ENCODE results near the gene TARM1.
A peak's percentile ranks its signal among the peaks of the same experiment; 100 is the strongest.
"Not testable (repeated sequence)": the region's sequence is repeated elsewhere in the genome, so short reads cannot be mapped to it uniquely, and the experiment has no call there.

TARM1 gene

GRCh38 chr19:54042989-54043388, 38.2 kb downstream of the TARM1 start:
- Mint-ChIP-seq H3K4me3 (no peak overlapping the region), H3K27ac (ENCODE audit: low read depth) (no peak overlapping the region), H3K27me3 (peaks cover 33% of the 10 kb centered on the region), H3K36me3 (ENCODE audit: insufficient read depth) (no peaks in the 10 kb centered on the region), H3K9me3 (no peaks in the 10 kb centered on the region), H3K4me1 (no peaks in the 10 kb centered on the region)
- no peak for DNase-seq (ENCODE audit: low spot score in 2 of 2)
- no peak for ATAC-seq (replicated peaks; ENCODE audit: extremely low read depth, poor library complexity, severe bottlenecking)

- no peak for DNase-seq (ENCODE audit: low spot score in 2 of 2)
- H3K27me3 Mint-ChIP-seq = peaks cover 42% of the 10 kb centered on the region
- H3K4me1 Mint-ChIP-seq = no peaks in the 10 kb centered on the region
- no peak for ATAC-seq (replicated peaks; ENCODE audit: extremely low read depth, poor library complexity, severe bottlenecking)
- no peak overlapping the region for H3K27ac Mint-ChIP-seq (ENCODE audit: low read depth)
- no peak overlapping the region for H3K4me3 Mint-ChIP-seq
- H3K9me3 Mint-ChIP-seq = no peaks in the 10 kb centered on the region
- H3K36me3 Mint-ChIP-seq (ENCODE audit: insufficient read depth) = no peaks in the 10 kb centered on the region
Measured at GRCh38 chr19:54041969-54042606, 39.1 kb downstream of the TARM1 start.

GRCh38 chr19:54040003-54040402, 41.2 kb downstream of the TARM1 start:
- Mint-ChIP-seq H3K4me3 (no peak overlapping the region), H3K27me3 (peaks cover 34% of the 10 kb centered on the region), H3K9me3 (no peaks in the 10 kb centered on the region), H3K36me3 (ENCODE audit: insufficient read depth) (no peaks in the 10 kb centered on the region), H3K4me1 (no peaks in the 10 kb centered on the region), H3K27ac (ENCODE audit: low read depth) (no peak overlapping the region)
- DNase-seq (ENCODE audit: low spot score in 2 of 2) (no peak), ATAC-seq (replicated peaks; ENCODE audit: extremely low read depth, poor library complexity, severe bottlenecking) (no peak)

- H3K4me1 Mint-ChIP-seq; H3K9me3 Mint-ChIP-seq; ATAC-seq (replicated peaks; ENCODE audit: extremely low read depth, poor library complexity, severe bottlenecking); H3K27ac Mint-ChIP-seq (ENCODE audit: low read depth); DNase-seq (ENCODE audit: low spot score in 2 of 2); H3K4me3 Mint-ChIP-seq; H3K36me3 Mint-ChIP-seq (ENCODE audit: insufficient read depth): not testable (repeated sequence)
- peaks cover 28% of the 10 kb centered on the region for H3K27me3 Mint-ChIP-seq
Measured at GRCh38 chr19:54036542-54036941, 44.6 kb downstream of the TARM1 start.

GRCh38 chr19:54035215-54036178, 45.7 kb downstream of the TARM1 start:
- H3K27me3 Mint-ChIP-seq = peaks cover 26% of the 10 kb centered on the region
- DNase-seq (ENCODE audit: low spot score in 2 of 2) (no peak), ATAC-seq (replicated peaks; ENCODE audit: extremely low read depth, poor library complexity, severe bottlenecking) (no peak)
- H3K4me3 Mint-ChIP-seq = no peak overlapping the region
- no peaks in the 10 kb centered on the region for H3K9me3 Mint-ChIP-seq
- H3K27ac Mint-ChIP-seq (ENCODE audit: low read depth) = no peak overlapping the region
- H3K36me3 Mint-ChIP-seq (ENCODE audit: insufficient read depth) = no peaks in the 10 kb centered on the region
- no peaks in the 10 kb centered on the region for H3K4me1 Mint-ChIP-seq

- Mint-ChIP-seq H3K36me3 (ENCODE audit: insufficient read depth) (no peaks in the 10 kb centered on the region), H3K9me3 (no peaks in the 10 kb centered on the region), H3K4me3 (no peak overlapping the region), H3K4me1 (peaks cover 5% of the 10 kb centered on the region), H3K27ac (ENCODE audit: low read depth) (no peak overlapping the region), H3K27me3 (peaks cover 44% of the 10 kb centered on the region)
- no peak for DNase-seq (ENCODE audit: low spot score in 2 of 2)
- no peak for ATAC-seq (replicated peaks; ENCODE audit: extremely low read depth, poor library complexity, severe bottlenecking)
Measured at GRCh38 chr19:54030895-54031586, 50.1 kb downstream of the TARM1 start.

GRCh38 chr19:54029930-54030490, 51.2 kb downstream of the TARM1 start:
- DNase-seq (ENCODE audit: low spot score in 2 of 2) = peak; percentile 12 to 26
- ATAC-seq (replicated peaks; ENCODE audit: extremely low read depth, poor library complexity, severe bottlenecking) = no peak

GRCh38 chr19:54029301-54029700, 51.9 kb downstream of the TARM1 start:
- H3K36me3 Mint-ChIP-seq (ENCODE audit: insufficient read depth) = no peaks in the 10 kb centered on the region
- H3K9me3 Mint-ChIP-seq = no peaks in the 10 kb centered on the region
- peaks cover 5% of the 10 kb centered on the region for H3K4me1 Mint-ChIP-seq
- peaks cover 34% of the 10 kb centered on the region for H3K27me3 Mint-ChIP-seq
- no peak for ATAC-seq (replicated peaks; ENCODE audit: extremely low read depth, poor library complexity, severe bottlenecking)
- no peak overlapping the region for H3K27ac Mint-ChIP-seq (ENCODE audit: low read depth)
- no peak for DNase-seq (ENCODE audit: low spot score in 2 of 2)
- no peak overlapping the region for H3K4me3 Mint-ChIP-seq

More at GRCh38 chr19:54029930-54030490, 51.2 kb downstream of the TARM1 start:
- peaks cover 34% of the 10 kb centered on the region for H3K27me3 Mint-ChIP-seq
- H3K36me3 Mint-ChIP-seq (ENCODE audit: insufficient read depth) = no peaks in the 10 kb centered on the region
- H3K4me1 Mint-ChIP-seq = peaks cover 5% of the 10 kb centered on the region
- no peak overlapping the region for H3K27ac Mint-ChIP-seq (ENCODE audit: low read depth)
- H3K9me3 Mint-ChIP-seq = no peaks in the 10 kb centered on the region
- no peak overlapping the region for H3K4me3 Mint-ChIP-seq

GRCh38 chr19:54026656-54027055, 54.5 kb downstream of the TARM1 start:
- no peaks in the 10 kb centered on the region for H3K9me3 Mint-ChIP-seq
- H3K27ac Mint-ChIP-seq (ENCODE audit: low read depth) = no peak overlapping the region

GRCh38 chr19:54024660-54025059, 56.5 kb downstream of the TARM1 start:
- no peaks in the 10 kb centered on the region for H3K36me3 Mint-ChIP-seq (ENCODE audit: insufficient read depth)

More at GRCh38 chr19:54026656-54027055, 54.5 kb downstream of the TARM1 start:
- Mint-ChIP-seq H3K36me3 (ENCODE audit: insufficient read depth) (no peaks in the 10 kb centered on the region), H3K4me1 (peaks cover 5% of the 10 kb centered on the region), H3K27me3 (peaks cover 59% of the 10 kb centered on the region), H3K4me3 (no peak overlapping the region)
- ATAC-seq (replicated peaks; ENCODE audit: extremely low read depth, poor library complexity, severe bottlenecking) = no peak
- no peak for DNase-seq (ENCODE audit: low spot score in 2 of 2)

GRCh38 chr19:54023191-54023590, 58.0 kb downstream of the TARM1 start:
- Mint-ChIP-seq H3K36me3 (ENCODE audit: insufficient read depth) (peaks cover 1% of the 10 kb centered on the region), H3K27ac (ENCODE audit: low read depth) (no peak overlapping the region), H3K4me1 (no peaks in the 10 kb centered on the region), H3K4me3 (no peak overlapping the region), H3K9me3 (no peaks in the 10 kb centered on the region), H3K27me3 (peaks cover 54% of the 10 kb centered on the region)
- DNase-seq (ENCODE audit: low spot score in 2 of 2) = no peak
- ATAC-seq (replicated peaks; ENCODE audit: extremely low read depth, poor library complexity, severe bottlenecking) = no peak

More at GRCh38 chr19:54024660-54025059, 56.5 kb downstream of the TARM1 start:
- Mint-ChIP-seq H3K27me3 (peaks cover 60% of the 10 kb centered on the region), H3K9me3 (no peaks in the 10 kb centered on the region), H3K4me3 (no peak overlapping the region), H3K27ac (ENCODE audit: low read depth) (no peak overlapping the region), H3K4me1 (no peaks in the 10 kb centered on the region)
- ATAC-seq (replicated peaks; ENCODE audit: extremely low read depth, poor library complexity, severe bottlenecking) (no peak), DNase-seq (ENCODE audit: low spot score in 2 of 2) (no peak)

GRCh38 chr19:54021932-54022331, 59.2 kb downstream of the TARM1 start:
- Mint-ChIP-seq H3K27ac (ENCODE audit: low read depth) (no peak overlapping the region), H3K27me3 (peaks cover 63% of the 10 kb centered on the region), H3K4me3 (no peak overlapping the region), H3K9me3 (no peaks in the 10 kb centered on the region), H3K4me1 (no peaks in the 10 kb centered on the region), H3K36me3 (ENCODE audit: insufficient read depth) (peaks cover 1% of the 10 kb centered on the region)
- ATAC-seq (replicated peaks; ENCODE audit: extremely low read depth, poor library complexity, severe bottlenecking) (no peak), DNase-seq (ENCODE audit: low spot score in 2 of 2) (no peak)
